Mammary epithelial cell (primary cell): ENCODE results near the gene IGFBP6.

Experiments used
- EZH2 ChIP-seq: IDR thresholded peaks from 2 replicates; pipeline ENCODE4 v1.6.1; 2012; ENCODE audit warnings: low read length, inconsistent platforms, borderline replicate concordance
- TF ChIP-seq, protein P1 (sequence below), 2 donors: IDR thresholded peaks in 1 of 2; conservative IDR thresholded peaks in 1 of 2; 2 replicates each; pipeline ENCODE4 v1.5.1; 2011 to 2012; ENCODE audit warnings: inconsistent platforms in 2 of 2, low read length in 2 of 2, mild to moderate bottlenecking in 2 of 2, control low read depth in 1 of 2, low read depth in 1 of 2; ENCODE audit not compliant: insufficient read depth in 1 of 2; ENCODE audit errors: extremely low read depth in 1 of 2

DNA sequence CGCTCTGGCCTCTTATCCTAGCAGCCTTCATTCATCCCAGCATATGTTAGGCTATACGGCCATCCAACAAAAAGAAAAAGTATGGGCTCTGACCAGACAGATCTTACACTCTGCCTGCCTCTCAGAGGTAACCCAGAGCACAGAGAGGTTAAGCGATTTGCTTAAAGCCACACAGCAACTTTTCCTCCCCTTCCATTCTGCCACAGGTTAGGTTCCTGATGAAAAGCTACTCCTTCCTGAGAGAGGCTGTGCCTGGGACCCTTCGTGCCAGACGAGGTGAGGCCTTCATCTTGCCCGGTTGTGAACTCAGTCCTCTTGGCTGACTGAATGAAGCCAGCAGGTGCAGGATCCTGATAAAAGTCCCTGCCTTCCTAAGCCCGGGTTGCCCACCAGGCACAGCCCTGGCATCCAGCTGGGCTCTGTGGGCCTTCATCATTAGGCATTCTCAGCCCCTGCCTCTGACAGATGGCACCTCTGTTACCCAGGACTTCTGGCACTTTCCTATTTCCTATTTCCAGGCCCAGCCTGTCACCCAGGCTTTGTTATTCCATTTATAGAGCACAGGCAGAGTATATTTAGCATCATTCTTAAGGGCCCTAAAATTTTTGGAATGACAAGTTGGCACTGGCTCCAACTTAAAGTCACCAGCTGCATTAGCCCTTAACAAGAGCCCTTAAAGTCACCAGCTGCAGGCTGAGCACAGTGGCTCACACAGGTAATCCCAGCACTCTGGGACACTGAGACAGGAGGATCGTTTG lies 18.6 kb downstream of the IGFBP6 start:
- no peak for TF ChIP-seq EZH2
- TF ChIP-seq, protein P1, sequence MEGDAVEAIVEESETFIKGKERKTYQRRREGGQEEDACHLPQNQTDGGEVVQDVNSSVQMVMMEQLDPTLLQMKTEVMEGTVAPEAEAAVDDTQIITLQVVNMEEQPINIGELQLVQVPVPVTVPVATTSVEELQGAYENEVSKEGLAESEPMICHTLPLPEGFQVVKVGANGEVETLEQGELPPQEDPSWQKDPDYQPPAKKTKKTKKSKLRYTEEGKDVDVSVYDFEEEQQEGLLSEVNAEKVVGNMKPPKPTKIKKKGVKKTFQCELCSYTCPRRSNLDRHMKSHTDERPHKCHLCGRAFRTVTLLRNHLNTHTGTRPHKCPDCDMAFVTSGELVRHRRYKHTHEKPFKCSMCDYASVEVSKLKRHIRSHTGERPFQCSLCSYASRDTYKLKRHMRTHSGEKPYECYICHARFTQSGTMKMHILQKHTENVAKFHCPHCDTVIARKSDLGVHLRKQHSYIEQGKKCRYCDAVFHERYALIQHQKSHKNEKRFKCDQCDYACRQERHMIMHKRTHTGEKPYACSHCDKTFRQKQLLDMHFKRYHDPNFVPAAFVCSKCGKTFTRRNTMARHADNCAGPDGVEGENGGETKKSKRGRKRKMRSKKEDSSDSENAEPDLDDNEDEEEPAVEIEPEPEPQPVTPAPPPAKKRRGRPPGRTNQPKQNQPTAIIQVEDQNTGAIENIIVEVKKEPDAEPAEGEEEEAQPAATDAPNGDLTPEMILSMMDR (conservative IDR thresholded peaks at IDR 0.05 in 1 of 2, IDR thresholded peaks at IDR 0.05 in 1 of 2; ENCODE audit: extremely low read depth in 1 of 2, insufficient read depth in 1 of 2, low read depth in 1 of 2, low read length in 2 of 2) = no peak
